ENCODE data around the gene VAC14. TPM values are rescaled to one million over a fixed set of nuclear protein-coding genes. Genes with fewer than 3 reads are reported as not detected.

The VAC14 gene
- polyA plus RNA-seq, 6 donors from 2014 or later, result 29.3 to 64.6 (median 38.7) TPM

DNA sequence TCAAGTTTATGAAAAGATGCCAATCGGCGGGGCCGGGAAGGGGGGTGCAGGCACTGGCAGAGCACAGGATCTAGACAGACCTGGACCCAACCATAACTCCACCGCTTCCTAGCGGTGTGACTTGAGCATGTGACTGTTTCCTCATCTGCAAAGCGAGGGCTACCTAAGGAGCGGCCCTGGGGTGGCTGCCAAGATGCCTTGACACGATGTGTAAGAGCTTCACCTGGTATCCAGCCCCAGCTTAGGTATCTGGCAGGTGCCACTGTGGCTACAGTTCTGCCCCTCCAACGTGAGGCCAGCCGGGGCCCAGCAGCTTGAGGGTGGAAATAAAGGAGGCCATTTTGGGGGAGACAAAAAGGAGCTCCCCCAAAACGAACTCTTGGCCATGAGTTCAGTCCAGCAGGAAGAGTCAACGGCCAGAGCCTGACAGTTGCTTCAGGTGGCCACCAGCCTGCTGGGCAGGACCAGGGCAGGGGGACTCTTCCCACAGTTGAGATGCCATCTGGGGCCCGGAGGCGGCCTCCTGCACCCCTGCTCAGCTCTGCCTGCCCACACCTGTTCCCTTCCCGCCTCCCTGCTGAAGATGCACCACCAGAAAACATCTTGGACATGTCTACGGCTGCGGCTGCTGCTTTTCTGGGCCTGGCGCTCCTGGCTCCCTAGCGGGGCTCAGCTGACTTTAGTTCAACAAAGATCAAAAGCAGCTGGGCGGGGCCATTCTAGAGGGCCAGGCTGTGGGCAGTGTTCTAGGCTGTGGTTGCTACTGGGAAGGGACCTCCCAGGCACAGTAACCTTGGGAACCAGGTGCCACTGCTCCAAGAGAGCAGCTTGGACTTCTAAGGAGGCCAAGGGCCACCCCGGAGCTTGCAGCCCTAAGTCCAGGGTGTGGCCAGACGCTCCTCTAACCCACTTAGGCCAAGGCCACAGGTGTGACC lies 111.7 kb downstream of the VAC14 start:
- peak overlapping the region in 1 of 6 donors; percentile 47 for H3K27ac Mint-ChIP-seq
- ATAC-seq (ENCODE audit: low read depth in 2 of 2) (no peak), DNase-seq (no peak)
- H3K4me3 Mint-ChIP-seq, result no peak overlapping the region
- H3K27me3 Mint-ChIP-seq, result peaks cover 0 to 7% (median 4%) of the 10 kb centered on the region in 3 donors
- peaks cover 0 to 6% of the 10 kb centered on the region in 2 donors for H3K36me3 Mint-ChIP-seq
- no peaks in the 10 kb centered on the region for H3K9me3 Mint-ChIP-seq
- H3K4me1 Mint-ChIP-seq, result peaks cover 4 to 9% (median 7%) of the 10 kb centered on the region in 3 donors

DNA sequence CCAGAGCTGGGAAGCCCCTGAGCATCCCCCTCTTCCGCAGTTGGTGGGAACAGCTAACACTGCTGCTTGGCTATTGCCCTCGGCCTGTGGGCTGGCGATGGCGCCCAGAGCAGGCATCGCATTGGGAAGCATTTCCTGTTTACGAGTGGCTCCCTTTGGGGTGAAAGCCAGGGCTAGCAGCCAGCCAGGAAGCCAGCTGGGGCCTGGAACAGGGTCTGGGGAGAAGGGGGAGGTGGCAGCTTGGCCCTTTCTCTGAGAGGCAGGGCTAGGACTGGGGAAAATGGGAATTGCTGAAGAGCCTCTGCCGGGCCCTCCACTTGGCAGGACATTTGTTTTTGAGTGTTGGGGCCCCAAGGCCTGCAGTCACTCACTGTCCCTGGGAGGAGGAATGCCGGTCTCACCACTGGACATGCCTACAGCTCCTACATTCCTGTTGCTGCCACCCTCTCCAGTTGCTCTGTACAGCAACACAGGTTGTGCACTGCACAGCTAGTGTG lies 112.7 kb downstream of the VAC14 start:
- no peak for ATAC-seq (ENCODE audit: low read depth in 2 of 2)
- DNase-seq, result no peak
- Mint-ChIP-seq H3K4me3 (no peak overlapping the region), H3K27me3 (peaks cover 0 to 11% (median 4%) of the 10 kb centered on the region in 3 donors), H3K4me1 (peaks cover 4 to 9% (median 7%) of the 10 kb centered on the region in 3 donors), H3K27ac (no peak overlapping the region), H3K9me3 (no peaks in the 10 kb centered on the region), H3K36me3 (peaks cover 0 to 5% of the 10 kb centered on the region in 2 donors)

DNA sequence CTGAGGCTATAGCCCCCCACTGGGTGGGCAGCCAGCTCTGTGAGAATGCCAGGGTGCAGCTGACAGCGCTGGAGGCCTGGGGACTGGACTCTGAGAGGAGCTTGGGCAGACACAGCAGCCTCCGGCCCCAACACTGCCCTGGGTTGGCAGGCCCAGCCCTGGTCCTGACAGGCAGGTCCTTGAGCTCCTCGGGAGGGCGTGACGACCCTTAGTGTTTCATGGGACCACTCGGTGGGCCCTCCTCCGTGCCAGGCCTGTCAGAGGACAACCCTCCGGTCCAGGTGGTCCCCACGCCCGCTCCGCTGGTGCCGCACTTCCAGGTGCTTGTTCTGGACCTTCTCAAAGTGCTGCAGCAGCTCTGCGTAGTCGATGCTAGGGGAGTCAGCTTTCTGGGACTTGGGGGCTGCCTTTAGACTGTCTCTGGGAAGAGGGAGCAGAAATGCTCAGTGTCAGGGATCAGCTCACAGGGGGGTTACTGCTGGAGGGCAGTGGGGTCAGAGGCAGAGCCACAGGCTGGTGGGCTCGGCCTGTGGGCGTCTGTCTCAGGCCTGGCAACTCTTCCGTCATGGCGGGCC lies 113.2 kb downstream of the VAC14 start:
- Mint-ChIP-seq H3K9me3 (no peaks in the 10 kb centered on the region), H3K4me3 (peak overlapping the region in 3 of 8 donors; percentile 32 to 41 (median 40)), H3K4me1 (peaks cover 4 to 9% (median 7%) of the 10 kb centered on the region in 3 donors), H3K36me3 (no peaks in the 10 kb centered on the region), H3K27ac (no peak overlapping the region), H3K27me3 (peaks cover 0 to 11% (median 4%) of the 10 kb centered on the region in 3 donors)
- DNase-seq (no peak), ATAC-seq (ENCODE audit: low read depth in 2 of 2) (no peak)

DNA sequence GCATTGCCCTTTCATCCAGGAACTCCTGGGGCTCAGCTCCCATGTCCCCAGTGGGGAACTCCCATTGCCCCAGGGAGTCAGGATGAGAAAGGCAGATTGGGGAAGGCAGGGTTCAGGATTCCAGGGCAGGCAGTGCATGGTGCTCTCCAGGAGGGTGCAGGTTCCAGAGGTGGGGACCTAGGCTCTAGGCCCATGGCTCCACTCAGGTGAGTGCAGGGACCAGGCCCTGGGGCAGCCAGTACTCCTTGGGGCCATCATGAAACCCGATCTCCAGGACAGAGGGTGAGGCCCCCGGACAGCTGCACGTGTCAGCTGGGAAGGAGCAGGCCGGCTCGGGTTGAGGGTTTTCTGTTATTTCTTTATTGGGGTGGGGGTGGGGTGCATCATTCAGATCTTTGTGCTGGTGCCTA lies 113.9 kb downstream of the VAC14 start:
- ATAC-seq (ENCODE audit: low read depth in 2 of 2) (no peak), DNase-seq (no peak)
- Mint-ChIP-seq H3K27ac (peak overlapping the region in 2 of 6 donors; percentile 26 to 49), H3K4me1 (peaks cover 4 to 9% (median 7%) of the 10 kb centered on the region in 3 donors), H3K36me3 (no peaks in the 10 kb centered on the region), H3K4me3 (peak overlapping the region in 6 of 8 donors; percentile 31 to 79 (median 44)), H3K9me3 (no peaks in the 10 kb centered on the region), H3K27me3 (peaks cover 0 to 11% (median 4%) of the 10 kb centered on the region in 3 donors)

DNA sequence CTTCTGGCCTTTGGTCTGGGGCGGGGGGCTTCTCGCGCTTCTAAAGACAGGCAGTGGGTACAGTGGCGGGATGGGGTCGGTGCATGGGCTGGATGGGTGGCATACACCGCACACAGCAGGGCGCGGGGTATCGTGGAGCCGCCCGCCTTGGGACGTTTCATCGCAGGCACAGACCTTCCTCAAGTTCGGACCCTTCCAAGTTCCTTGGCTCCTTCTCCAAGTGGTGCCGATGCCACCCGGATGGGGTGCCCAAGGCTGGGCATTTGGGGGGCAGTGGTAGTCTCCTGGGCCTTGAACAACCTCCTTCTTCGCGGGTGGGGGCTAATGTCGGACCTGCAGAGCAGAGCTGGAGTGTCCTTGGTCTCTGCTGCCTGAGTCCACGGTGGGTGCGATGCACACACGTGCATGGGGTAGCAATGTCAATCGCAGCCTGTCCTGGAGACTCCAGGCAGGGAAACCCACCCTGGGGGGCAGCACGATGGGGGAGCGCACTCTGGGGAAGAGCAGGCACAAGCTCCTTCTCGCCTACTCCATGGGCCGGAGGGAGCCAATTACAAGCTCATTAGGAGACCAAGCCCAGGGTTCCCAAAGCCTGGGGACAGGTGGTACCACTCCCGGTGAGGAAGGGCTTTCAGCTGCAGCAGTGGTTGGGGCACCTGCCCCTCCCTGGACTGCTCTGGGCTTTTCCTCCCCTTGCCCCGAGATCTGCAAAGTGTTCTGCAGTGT lies 114.4 kb downstream of the VAC14 start:
- peak overlapping the region in 1 of 6 donors; percentile 30 for H3K27ac Mint-ChIP-seq
- H3K9me3 Mint-ChIP-seq, result no peaks in the 10 kb centered on the region
- peaks cover 4 to 9% (median 7%) of the 10 kb centered on the region in 3 donors for H3K4me1 Mint-ChIP-seq
- H3K4me3 Mint-ChIP-seq, result peak overlapping the region in 7 of 8 donors; percentile 22 to 89 (median 65)
- no peaks in the 10 kb centered on the region for H3K36me3 Mint-ChIP-seq
- DNase-seq, result no peak
- peak in 1 of 2 donors; percentile 13 for ATAC-seq (ENCODE audit: low read depth in 2 of 2)
- peaks cover 0 to 11% (median 4%) of the 10 kb centered on the region in 3 donors for H3K27me3 Mint-ChIP-seq

DNA sequence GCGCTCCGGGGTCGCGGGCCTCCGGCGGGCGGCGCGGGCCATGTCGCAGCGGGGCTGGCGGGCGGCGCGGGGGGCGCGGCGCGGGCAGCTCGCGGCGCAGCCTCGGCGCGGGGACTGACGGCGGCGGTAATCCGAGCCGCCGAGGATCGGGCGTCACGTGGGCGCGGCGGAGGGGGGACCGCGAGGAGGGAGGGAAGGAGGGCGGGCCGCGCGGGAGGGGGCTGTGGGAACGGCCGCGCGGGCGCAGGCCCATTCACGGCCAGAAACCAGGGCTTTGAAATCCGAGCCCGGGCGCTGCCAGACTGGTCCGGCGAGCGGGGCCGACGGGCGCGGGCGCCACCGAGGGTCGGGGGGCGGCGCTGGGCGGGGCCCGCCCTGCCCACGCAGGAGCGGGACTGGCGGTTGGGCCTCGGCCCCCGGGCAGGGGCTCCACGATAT lies 115.0 kb downstream of the VAC14 start, which contains the start of gene MTSS2:
Gene MTSS2 (minus strand): TSS at position 116 of the 438 bp plus-strand sequence. CDS start 262 bp downstream, outside the sequence.
- no peaks in the 10 kb centered on the region for H3K36me3 Mint-ChIP-seq
- peak; percentile 20 to 56 for ATAC-seq (ENCODE audit: low read depth in 2 of 2)
- H3K4me3 Mint-ChIP-seq, result peak within 1 kb of the TSS in 7 of 8 donors; percentile 22 to 89 (median 68)
- H3K27ac Mint-ChIP-seq, result peak within 1 kb of the TSS in 1 of 6 donors; percentile 30
- no peaks in the 10 kb centered on the region for H3K9me3 Mint-ChIP-seq
- DNase-seq, result no peak
- peaks cover 4 to 9% (median 7%) of the 10 kb centered on the region in 3 donors for H3K4me1 Mint-ChIP-seq
- peaks cover 0 to 11% (median 4%) of the 10 kb centered on the region in 3 donors for H3K27me3 Mint-ChIP-seq

DNA sequence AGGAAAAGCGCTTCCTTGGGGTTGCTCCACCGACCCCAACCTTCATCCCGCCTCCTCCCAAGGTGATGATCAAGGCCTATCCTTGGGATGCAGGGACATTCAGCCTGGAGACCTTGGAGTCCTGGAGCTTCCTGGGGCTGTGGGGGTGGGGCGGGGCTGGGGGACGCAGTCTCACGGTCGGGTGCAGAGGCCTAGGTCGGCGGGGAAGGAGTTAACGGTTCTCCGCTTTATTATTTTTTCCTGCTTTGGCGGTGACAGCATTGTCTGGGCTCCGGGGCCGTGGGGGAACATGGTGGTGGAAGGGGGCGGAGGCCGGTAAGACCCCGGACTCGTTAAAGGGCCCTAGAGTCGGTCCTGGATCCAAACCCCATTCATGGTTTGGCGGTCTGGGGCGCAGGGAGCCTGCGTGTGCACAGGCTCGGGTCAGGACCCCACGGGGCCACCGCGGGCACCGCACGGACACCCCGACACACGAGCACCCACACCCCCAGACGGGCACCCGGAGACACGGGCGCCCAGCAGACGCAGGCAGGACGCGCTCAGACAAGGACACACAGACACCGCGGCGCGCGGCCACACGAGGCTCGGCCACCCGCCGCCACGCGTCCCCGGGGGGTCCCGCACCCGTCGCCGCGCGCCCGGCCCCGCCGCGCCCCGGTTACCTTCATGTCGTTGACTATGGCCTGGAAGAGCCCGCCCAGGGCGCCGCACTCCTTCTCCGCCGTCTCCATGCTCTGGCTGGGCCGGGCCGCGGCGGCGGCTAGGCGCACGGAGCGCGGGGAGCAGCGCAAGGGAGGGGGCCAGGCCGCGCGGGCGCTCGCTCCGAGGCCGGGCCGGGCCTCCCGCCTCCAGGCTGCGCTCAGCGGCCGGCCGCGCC lies 115.7 kb downstream of the VAC14 start:
- Mint-ChIP-seq H3K27ac (no peak overlapping the region), H3K27me3 (peaks cover 0 to 11% (median 4%) of the 10 kb centered on the region in 3 donors), H3K4me3 (peak overlapping the region in 4 of 8 donors; percentile 34 to 73 (median 52)), H3K9me3 (no peaks in the 10 kb centered on the region), H3K36me3 (no peaks in the 10 kb centered on the region), H3K4me1 (peaks cover 4 to 9% (median 4%) of the 10 kb centered on the region in 3 donors)
- no peak for DNase-seq
- ATAC-seq (ENCODE audit: low read depth in 2 of 2), result peak; percentile 25 to 43

DNA sequence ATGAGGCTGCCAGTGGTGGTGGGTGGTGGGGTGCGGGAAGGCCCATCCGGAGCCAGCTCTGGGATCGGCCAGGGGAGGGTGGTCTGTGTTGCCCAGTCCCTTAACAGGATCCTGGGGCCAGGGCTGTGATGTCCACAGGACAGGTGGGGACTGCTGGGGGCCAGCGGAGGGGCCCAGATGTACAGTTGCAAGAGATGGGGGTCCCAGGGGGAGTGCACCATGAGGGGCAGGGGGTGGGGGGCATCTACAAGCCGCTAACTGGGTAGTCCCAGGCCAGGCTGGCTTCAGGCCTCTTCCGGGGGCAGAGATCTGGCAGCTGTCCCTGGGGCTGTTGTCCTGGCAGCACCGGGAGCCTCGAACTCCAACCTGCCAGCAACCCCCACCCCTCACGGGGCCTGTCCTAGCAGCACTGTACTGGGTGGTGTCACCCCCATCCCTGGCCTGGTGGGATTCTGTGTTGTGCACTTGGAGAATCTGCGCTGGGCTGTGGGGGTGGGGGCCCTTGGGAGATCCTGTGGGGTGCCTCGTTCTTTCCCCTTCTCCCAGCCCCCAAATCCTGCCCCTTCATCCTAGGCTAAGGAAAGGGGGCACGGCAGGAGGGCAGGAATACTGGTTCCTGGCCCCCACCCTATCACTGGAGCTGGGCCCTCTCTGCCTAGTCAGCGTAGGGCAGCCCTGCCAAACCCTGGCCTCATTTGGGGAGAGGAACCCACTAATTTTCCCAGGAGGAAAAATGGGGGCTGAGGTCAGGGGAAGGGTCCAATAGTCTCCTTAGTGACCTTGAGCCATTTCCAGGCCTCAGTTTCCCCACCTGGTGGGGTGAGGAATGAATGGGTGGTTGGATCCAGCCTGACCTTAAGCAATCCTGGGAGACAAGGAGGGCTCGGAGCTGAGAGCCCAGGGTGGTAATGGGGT lies 116.6 kb downstream of the VAC14 start:
- peaks cover 0 to 11% (median 4%) of the 10 kb centered on the region in 3 donors for H3K27me3 Mint-ChIP-seq
- no peaks in the 10 kb centered on the region for H3K36me3 Mint-ChIP-seq
- no peaks in the 10 kb centered on the region for H3K9me3 Mint-ChIP-seq
- peak overlapping the region in 5 of 8 donors; percentile 32 to 76 (median 59) for H3K4me3 Mint-ChIP-seq
- no peak for ATAC-seq (ENCODE audit: low read depth in 2 of 2)
- peaks cover 4 to 9% (median 4%) of the 10 kb centered on the region in 3 donors for H3K4me1 Mint-ChIP-seq
- no peak for DNase-seq
- H3K27ac Mint-ChIP-seq, result no peak overlapping the region

DNA sequence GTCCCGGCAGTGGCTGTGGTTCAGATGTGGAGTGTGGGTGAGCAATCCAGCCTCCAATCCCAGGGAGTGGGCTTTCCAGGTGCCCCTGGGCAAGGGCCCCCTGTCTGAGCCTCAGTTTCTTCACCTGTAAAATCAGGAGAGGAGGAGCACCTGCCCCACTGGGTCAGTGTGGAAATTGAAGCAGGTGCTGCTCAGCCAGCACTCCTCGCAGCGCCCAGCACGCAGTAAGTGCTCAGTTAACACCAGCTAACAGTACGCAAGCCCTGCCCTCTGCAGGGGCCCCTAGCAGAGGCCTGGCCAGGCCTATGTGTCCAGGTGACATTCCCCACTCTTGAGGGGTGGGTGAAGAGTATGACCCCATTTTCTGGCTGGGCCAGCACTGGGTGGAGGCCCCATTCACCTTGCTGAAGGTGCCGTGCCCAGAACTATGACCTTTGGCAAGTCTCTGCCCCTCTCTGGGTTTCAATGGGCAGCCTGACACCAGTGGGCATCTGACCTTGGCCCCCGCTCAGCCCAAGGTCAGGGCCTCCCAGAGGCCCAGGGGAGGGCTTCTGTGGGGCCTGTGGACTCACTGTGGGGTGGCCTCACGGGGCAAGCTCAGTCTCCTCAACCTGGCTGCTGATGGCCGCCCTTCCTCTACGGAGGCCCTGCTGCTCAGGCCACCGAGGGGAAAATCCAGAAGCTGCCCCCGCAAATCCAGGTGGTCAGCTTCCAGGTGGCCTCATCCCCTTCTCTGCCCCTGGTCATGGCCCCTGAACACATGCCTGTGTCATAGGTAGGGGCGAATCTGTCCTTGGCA lies 117.6 kb downstream of the VAC14 start:
- peaks cover 4 to 9% (median 7%) of the 10 kb centered on the region in 3 donors for H3K4me1 Mint-ChIP-seq
- DNase-seq (no peak), ATAC-seq (ENCODE audit: low read depth in 2 of 2) (no peak)
- H3K9me3 Mint-ChIP-seq, result no peaks in the 10 kb centered on the region
- no peak overlapping the region for H3K27ac Mint-ChIP-seq
- no peaks in the 10 kb centered on the region for H3K36me3 Mint-ChIP-seq
- no peak overlapping the region for H3K4me3 Mint-ChIP-seq
- H3K27me3 Mint-ChIP-seq, result peaks cover 0 to 11% (median 4%) of the 10 kb centered on the region in 3 donors

DNA sequence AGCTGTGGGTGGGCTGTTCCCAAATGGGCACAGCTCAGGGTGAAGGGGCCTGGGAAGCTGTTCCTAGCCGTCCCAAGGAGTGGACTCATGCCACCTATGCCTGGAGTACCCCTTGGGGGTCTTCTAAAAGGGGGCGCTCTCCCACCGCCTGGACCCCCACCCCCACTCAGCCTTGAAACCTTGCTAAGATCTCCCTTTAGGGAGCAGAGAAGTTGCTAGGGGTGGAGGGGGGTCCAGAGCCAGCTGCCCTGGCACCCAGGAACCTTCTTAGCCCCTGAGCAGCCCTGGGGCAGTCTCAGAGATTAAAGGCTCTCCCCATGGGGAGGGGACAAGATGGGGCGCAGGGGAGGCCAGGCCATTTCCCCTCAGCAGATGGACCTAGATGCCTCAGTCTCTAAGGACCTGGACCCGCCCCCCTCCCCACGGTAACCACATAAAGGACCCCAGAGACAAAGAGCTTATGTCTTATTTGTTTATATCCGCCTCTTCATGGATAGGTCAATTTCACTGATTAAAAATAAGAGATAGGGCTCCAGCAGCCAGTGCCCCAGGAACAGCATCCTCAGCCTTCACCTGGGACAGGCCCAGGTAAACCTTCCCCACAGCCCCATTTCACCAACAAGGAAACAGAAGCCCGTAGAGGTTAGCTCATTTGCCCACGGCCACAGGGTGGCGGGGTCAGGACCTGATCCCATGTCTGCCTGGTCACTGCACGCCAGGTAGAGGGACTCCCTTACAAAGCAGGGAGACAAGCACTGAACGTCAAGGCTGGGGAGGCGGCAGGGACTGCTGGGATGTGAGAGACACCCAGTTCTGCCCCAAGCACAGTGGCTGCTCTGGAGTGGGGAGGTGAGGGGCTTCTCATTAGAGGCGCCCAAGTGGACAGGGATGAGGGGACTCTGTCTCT lies 118.5 kb downstream of the VAC14 start:
- no peaks in the 10 kb centered on the region for H3K36me3 Mint-ChIP-seq
- H3K27ac Mint-ChIP-seq, result no peak overlapping the region

More for the DNA sequence above, 118.5 kb downstream of the VAC14 start:
- peaks cover 3 to 9% (median 7%) of the 10 kb centered on the region in 3 donors for H3K4me1 Mint-ChIP-seq
- no peaks in the 10 kb centered on the region for H3K9me3 Mint-ChIP-seq
- H3K4me3 Mint-ChIP-seq, result peak overlapping the region in 1 of 8 donors; percentile 39
- DNase-seq (no peak), ATAC-seq (ENCODE audit: low read depth in 2 of 2) (no peak)
- peaks cover 0 to 11% (median 3%) of the 10 kb centered on the region in 3 donors for H3K27me3 Mint-ChIP-seq

Data from naive B cell (primary cell).